GM19397 (cell line): ENCODE data around the gene HIC2.
"Not testable (repeated sequence)": the region's sequence is repeated elsewhere in the genome, so short reads cannot be mapped to it uniquely, and the experiment has no call there.

ENCODE experiments used
- ATAC-seq: cut with Tn5 transposase; IDR thresholded peaks from one replicate; pipeline ENCODE4 v1.9.1; 2021; ENCODE audit warnings: mild to moderate bottlenecking, moderate library complexity; ENCODE audit not compliant: unreplicated experiment

HIC2 gene

DNA sequence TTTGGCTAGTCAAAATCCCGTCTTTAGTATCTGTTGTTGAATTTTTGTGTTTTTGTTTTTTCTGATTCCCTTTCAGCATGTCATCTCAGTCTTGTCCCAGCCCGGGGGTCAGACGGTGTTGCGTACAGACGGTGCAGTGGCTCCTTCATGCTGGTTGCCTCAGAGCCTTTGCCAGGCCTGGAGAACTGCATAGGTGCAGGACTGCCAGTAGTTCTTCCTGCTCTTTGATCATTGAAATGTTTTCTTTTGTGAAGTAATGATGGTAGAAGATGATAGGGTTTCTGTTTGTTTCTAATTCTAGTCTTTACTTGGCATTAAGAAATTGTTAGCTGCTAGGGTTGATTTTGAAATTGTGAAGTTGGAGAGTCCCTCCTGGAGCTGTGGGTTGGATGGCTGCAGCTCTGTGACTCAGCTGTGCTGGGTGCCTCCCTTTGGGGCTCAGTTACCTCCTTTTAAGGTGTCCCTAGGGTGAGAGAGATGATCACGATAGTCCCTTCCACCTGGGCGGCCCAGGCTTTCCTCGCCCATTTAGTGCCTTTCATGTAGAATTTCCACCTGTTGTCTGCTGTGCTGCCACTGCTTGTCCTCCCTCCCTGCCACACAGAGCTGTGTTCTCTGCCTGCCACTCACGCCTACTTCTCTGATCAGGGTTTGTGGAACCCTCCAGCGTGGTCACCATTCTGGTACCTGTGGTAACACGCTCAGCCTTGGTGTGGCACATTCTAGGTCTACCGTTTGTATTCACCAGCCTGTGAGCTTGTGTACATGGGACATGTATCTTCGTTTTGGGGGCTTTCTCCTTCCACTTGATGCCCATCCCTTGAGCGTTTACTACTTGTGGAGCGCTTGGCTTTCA lies 17.4 kb downstream of the HIC2 start:
- not testable (repeated sequence) for ATAC-seq

GRCh38 chr22:21435998-21436810 lies 19.0 kb downstream of the HIC2 start:
- ATAC-seq: not testable (repeated sequence)

- ATAC-seq: not testable (repeated sequence)
These were observed 20.8 kb downstream of the HIC2 start for GRCh38 chr22:21438013-21438412.

DNA sequence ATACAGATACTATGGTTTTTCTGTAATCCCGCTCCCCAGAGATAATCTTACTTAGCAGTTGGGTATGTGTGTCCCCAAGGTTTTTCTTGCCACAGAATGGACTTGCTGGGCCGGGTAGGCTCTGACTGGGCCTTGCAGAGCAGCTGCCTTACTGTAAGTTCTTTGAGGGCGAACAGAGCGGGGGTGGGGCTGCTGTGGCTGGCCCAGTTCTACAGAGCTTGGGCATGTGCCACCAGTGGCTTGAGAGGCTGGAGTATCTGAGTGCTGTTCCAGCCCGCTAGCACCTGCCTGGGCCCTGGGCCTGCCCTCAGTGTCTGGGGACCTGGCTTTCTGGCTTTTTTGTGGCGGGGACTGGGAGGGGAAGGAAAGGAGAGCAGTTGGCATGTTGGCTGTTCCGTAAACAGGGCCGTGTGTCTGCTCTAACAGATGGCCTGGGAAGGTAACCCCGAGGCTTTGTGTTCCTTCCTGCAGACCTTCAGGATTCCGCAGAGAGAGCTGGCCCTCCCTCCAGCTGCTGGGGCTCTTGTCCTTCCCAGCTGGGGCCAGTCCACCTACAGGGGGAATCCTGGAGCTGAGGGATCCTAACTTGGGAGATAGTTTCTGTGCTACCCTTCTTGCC lies 23.0 kb downstream of the HIC2 start:
- not testable (repeated sequence) for ATAC-seq

GRCh38 chr22:21440676-21441075 lies 23.5 kb downstream of the HIC2 start:
- not testable (repeated sequence) for ATAC-seq

- ATAC-seq: not testable (repeated sequence)
These were observed 24.0 kb downstream of the HIC2 start for GRCh38 chr22:21441170-21441569.

DNA sequence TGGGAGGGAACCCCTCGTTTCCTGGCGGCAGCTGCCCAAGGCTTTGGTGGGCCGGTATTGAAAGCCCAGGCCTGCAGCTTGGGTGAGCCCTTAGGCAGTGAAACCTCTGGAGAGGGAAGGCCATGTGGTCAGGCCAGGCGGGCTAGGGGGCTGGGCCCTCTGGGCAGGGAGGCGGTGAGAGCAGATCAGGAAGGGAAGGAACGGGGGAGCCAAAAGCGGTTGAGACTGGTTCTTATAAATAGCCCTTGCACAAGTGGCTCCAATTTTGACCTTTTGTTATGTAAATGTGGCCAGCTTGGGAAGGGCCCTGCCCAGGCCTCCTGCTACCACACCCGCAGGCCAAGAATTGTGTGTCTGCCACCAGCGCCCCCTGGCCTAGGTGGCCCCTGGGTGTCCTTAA lies 25.0 kb downstream of the HIC2 start:
- not testable (repeated sequence) for ATAC-seq

DNA sequence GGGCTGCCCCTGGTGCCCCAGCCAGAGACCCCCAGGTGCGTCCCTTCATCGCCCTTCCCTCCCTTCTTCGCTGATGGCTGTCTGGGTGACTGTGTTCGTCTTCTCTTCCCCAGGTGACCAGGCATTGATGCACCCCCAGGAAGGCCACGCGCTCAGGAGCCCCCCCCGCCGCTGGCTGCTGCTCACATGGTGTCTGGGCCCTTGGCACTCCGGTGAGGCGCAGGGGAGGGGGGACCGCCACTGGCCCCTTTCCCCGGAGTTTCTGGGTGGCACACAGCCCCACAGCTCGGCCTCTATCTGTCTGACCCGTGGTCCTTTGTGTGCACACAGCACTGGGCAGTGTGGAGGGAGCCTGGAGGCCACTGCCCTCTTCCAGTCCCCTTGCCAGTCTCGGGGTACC lies 25.5 kb downstream of the HIC2 start:
- not testable (repeated sequence) for ATAC-seq

DNA sequence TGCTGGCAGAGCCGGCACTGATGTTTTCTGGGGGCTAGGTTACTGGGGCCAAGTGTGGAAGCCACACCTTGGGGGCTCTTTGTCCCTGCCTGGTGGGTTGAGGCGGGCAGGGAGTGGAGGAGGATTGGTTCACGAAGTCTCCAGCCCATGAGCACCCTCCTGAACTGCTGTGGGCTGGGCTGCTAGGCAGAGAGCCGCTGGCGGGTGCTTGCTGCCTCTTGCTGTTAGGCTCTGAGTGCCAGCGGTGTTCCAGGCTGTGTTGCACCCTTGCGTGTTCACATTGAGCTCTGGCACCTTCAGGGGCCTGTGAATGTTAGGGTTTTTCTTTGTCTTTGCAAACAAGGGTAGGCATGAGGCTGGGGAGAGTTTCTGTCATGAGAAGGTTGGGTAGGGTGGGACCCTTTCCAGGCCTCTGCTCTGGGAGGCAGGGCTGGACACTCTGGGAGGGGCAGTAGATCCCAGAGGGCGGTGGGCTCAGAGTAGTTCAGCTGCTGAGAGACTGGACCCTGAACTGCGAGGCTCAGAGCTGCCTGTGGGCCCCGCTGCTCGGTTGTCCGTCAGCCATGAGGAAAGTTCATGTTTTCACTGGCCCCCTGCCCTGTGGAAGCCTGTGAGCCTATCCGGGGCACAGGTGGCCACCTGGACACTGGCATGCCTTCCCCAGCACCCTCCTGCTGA lies 26.0 kb downstream of the HIC2 start:
- no peak for ATAC-seq

- no peak for ATAC-seq
These were observed 26.7 kb downstream of the HIC2 start for GRCh38 chr22:21443735-21444421.

- ATAC-seq: no peak
These were observed 27.7 kb downstream of the HIC2 start for GRCh38 chr22:21444701-21445436.

- ATAC-seq: no peak
These were observed 28.4 kb downstream of the HIC2 start for GRCh38 chr22:21445437-21446127.

DNA sequence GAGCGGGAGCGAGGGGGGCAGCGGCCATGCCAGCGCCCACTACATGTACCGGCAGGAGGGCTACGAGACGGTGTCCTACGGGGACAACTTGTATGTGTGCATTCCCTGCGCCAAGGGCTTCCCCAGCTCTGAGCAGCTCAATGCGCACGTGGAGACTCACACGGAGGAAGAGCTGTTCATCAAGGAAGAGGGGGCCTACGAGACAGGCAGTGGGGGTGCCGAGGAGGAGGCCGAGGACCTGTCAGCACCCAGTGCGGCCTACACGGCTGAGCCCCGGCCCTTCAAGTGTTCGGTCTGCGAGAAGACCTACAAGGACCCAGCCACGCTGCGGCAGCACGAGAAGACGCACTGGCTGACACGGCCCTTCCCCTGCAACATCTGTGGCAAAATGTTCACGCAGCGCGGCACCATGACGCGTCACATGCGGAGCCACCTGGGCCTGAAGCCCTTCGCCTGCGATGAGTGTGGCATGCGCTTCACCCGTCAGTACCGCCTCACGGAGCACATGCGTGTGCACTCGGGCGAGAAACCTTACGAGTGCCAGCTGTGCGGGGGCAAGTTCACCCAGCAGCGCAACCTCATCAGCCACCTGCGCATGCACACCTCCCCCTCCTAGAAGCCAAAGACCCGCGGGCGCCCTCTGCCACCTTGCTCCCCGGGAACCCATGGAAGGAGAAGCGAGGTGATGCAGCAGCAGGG lies 29.1 kb downstream of the HIC2 start:
- no peak for ATAC-seq

DNA sequence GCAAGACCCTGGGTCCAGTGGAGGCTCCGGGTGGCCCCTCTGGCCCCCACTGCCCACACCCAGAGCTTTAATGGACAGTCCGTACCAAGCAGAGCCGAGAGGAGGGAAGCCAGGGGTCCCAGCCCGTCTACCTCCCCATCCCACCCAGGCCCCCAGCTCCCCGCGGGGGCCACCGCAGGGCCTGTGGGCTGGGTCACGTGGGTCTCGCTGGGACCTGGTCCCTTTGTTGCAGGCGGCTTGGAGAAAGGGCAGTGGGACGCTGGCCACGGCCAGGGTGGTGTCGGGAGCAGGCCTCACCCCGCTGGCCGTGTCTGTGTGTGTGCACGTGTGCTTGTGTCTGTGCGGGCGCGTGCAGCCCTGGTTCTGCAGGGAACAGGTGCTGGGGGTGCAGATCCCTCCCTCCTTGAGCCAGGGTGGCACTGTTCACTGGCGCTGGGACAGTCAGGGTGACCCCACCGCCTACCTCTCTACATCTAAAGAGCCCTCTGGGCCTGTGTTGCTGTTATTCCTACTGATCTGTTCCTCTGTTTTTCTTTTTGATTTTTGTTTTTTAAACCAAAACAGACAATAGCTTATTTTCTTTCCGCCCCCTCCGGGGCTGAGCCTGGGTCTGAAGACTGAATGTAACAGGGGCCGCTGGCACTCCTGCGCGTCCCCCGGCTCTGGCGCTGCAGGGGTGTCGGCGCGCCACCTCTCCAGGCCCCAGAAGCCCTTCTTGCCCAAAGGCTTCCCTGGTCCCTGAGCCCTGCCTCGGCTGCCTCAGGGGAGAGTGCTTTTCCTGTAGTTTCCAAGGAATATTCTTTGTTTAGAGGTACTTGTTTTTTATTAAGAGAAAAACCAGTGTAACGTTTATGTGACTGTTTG lies 29.9 kb downstream of the HIC2 start:
- ATAC-seq: no peak

GRCh38 chr22:21447694-21448402 lies 30.7 kb downstream of the HIC2 start:
- no peak for ATAC-seq

DNA sequence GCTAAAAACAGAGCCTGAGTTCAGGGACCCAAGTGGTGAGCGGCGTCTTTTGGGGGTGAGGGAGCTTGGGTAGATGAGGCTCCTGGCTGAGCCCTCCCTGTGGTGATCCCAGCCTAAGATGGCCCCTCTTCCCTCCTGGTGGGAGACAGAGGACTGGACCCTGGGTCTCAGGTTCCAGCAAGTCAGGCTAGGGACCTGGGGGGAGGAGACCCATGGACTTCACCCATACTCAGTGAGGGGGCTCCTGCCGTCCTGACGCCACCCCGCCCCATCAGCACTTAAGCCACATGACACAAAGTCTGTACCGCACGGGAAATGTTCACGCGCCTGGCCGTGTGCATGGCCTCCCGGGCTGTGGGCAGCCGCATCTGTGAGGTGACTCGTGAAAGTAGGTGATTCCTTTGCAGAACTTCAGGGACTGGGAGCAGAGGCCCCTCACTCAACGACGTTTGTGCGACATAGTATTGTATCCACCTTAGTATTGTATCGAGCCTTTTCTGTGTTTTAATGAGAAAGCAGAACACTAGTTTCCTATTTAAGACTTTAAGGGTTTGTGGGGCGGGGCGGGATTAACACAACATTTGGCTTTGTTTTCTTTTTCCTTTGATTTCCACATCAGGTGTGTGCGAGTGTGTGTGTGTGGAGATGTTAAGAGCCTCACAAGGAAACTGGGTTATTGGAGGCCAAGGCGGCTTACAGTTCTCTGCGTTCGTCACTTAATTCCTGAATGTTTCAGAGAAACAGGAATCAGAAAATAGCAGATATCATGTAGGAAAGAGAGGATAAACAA lies 31.7 kb downstream of the HIC2 start:
- ATAC-seq: no peak
